DMS153 treated with DMSO at 0.1 percent for 48 hours (cell line): ENCODE results near the gene GUCA2B.

Experiments
- DNase-seq: peaks from one replicate; lab custom pipeline; 2025; ENCODE audit not compliant: unreplicated experiment; lab: John Stamatoyannopoulos, UW

GUCA2B gene

GRCh38 chr1:42184616-42185015, 31.4 kb downstream of the GUCA2B start:
- no peak for DNase-seq

DNA sequence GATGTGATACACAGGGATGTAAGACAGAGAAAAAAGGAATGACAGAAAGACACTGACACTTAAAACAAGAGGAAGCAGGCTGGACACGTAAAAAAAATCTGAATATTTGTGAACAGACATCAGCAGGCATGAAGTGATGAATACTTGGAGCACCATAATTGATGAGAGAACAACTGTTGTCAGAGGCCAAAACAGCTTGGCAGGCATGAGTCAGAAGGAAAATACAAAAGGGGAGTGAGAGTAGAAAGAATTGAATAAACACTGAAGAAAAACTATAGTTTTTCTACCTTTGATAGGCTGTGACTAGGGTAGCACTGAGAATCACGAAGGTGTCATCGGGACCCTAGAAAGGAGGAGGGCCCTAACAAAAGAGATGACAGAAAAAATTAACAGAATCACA, 32.9 kb downstream of the GUCA2B start:
- DNase-seq: no peak

- DNase-seq: no peak
Observed at GRCh38 chr1:42189931-42190853, 37.0 kb downstream of the GUCA2B start.

GRCh38 chr1:42191319-42191718, 38.1 kb downstream of the GUCA2B start:
- DNase-seq: no peak

- no peak for DNase-seq
Observed at GRCh38 chr1:42192106-42192505, 38.9 kb downstream of the GUCA2B start.

GRCh38 chr1:42195841-42196240, 42.6 kb downstream of the GUCA2B start:
- DNase-seq: no peak

- DNase-seq: no peak
Observed at GRCh38 chr1:42198251-42198650, 45.0 kb downstream of the GUCA2B start.

DNA sequence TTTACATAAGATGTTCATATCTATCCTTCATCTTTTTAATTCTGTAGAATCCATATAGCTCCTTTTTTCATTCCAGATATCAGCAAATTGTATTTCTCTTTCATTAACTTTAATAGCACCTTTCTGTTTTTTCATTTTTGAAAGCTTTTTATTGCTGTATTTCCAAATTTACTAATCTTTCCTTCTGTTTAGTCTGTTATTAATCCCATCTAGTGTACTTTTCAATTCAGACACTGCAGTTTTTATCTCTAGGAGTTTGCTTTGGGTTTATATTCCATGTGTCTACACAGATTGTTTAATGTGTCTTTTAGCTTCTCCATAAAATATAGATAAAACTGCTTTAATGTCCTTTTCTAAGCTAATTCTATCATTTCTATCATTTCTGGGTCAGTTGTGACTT, 48.8 kb downstream of the GUCA2B start:
- no peak for DNase-seq
